ENCODE measurements around the gene EOMES.

The EOMES gene

DNA sequence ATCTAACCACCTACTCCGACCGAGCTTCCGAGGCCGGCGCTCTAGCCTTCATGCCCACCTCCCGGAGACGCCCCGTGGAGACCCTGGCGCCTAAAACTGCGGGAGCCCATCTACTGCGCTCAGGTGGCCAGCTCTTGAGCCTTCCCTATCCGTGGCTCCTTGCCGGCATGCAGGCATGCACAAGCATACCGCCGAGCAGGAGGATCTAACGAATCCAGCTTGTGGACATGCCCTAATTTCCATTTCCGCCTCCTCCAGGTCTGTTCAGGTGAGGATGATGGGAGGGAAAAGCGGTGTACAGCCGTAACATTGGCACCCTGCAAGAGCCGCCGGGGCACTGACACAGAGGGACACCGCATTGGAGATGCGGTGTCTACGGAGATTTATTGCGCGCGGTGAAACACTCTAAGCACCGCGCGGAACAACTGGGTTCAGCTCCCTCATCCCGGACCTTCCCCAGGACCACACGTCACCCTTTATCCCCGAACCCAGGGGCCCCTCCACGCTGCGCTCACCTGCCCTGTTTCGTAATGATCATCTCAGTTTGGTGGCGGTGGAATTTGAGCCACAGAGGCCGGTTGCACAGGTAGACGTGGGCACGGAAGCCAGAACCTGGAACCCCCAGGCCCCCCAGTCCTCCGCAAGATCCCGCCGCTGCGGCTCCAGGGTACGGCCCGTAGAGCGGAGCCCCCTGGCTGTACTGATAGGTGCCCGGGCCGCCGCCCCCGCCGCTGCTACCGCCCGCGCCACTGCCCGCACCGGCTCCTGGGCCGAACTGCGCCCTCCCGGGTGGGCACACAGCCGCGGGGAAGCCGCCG lies 1.0 kb downstream of the EOMES start:
- no peak for DNase-seq

GRCh38 chr3:27719314-27720003 lies 2.7 kb downstream of the EOMES start:
- no peak for DNase-seq

DNA sequence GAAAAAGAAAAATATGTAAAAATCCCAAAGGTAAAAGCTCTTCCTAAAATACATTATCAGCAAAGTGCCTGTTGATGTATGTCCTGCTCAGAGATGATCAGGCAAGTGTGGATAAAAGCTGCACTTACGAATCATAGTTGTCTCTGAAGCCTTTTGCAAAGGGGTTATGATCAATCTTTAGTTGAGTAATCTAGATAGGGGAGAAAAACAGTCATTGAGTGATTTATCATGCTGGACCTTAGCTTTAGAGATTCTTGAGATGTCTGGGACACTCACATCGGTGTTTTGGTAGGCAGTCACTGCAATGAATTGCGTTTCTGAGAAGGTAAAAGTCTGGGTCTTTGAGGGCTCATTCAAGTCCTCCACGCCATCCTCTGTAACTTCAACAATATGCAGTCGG lies 3.7 kb downstream of the EOMES start:
- DNase-seq: no peak

DNA sequence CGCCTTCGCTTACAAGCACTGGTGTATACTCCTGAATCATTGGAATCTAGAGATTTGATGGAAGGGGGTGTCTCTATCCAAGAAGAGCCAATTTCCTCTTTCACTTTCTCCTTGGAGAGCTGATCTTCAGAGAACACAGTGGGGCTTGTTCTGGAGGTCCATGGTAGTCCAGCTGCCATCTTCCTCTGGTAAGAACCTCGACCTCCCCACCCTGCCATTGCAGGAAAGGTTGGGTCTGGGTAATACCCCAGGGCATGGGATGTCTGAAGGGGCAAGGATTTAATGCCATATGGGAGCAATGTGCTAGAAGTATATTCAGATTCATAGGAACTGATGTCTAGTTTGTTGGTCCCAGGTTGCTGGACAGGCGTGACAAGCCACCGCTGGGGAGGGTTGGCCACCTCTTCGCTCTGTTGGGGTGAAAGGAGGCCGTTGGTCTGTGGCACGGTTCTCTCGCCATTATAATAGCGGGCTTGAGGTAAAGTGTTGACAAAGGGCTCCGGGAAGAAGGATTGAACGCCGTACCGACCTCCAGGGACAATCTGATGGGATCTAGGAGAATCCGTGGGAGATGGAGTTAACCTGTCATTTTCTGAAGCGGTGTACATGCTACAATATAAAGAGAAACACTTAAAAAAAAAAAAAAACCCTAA lies 4.8 kb downstream of the EOMES start:
- DNase-seq: no peak

- no peak for DNase-seq
Observed at GRCh38 chr3:27716309-27716708, 5.8 kb downstream of the EOMES start.

DNA sequence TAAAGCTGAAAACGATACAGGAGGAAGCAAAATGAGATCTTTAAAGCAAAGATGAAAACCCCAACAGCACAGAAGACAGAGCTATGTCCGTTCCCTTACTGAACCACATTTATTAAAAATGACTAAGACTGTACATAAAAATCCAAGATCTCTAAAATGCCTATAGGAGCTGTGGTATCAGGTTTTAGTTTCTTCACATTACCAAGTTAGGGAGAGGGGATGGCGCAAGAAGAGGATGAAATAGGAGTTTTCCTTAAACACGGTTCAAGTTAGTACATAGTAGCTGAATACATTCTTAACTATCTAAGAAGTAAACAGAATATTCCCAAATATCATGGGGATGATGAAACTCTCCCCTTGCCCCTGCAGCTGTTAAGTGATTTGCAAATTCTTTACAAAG lies 6.3 kb downstream of the EOMES start:
- DNase-seq: no peak

DNA sequence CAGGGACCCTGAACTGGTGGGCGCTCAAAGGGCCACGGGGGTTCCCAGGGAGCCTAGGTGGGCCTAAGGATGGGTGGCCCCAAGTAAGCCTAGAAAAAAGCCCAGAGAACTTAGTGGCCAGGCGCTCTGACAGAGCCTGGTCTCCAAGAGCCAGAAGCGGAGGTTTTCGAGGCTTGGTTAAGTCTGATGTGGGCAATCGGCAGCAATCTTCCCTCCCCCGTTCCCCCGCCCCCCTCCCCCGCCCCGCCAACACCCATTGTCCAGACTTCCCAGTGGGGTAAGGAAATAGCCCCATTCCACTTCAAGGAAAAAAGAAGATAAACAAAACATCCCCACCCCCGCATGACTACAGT lies 6.7 kb downstream of the EOMES start:
- DNase-seq: no peak

DNA sequence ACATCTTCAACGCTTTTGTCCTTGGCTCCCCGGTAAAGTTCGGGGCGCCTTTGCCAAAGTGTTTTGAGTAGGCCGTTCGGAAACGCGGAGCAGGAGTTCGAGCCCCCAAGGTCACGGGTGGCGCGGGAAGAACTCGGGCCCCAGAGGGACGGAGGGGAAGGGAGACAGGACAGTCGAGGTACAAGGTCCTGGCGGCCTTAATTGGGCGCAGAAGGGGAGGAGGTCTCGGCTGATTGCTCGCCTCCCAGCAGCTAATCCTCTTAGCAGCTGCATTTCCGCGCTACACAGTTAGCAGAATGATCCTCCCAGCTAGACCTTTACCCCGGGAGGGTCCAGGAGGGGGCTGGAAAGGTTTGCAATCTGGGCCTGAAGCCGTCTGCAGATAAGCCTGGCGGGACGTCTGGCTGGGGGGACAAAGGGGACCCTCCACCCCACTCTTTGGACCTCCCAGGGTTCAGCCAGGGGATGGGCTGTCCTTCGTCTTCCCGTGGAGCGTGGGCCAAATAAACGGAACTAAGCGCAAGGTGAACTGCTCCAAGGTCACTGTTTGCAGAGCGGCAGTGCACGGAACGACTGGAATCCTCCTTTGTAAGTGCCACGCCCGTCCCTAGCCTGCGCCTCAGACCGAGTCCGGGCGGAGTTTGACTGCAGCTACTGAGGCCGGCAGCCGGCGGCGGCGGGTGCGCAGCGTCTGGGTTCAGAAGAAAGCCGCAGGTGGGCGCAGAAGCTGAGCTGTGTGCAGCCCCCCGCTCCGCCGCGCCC lies 7.2 kb downstream of the EOMES start:
- no peak for DNase-seq

- DNase-seq: no peak
Observed at GRCh38 chr3:27714146-27714526, 8.0 kb downstream of the EOMES start.

DNA sequence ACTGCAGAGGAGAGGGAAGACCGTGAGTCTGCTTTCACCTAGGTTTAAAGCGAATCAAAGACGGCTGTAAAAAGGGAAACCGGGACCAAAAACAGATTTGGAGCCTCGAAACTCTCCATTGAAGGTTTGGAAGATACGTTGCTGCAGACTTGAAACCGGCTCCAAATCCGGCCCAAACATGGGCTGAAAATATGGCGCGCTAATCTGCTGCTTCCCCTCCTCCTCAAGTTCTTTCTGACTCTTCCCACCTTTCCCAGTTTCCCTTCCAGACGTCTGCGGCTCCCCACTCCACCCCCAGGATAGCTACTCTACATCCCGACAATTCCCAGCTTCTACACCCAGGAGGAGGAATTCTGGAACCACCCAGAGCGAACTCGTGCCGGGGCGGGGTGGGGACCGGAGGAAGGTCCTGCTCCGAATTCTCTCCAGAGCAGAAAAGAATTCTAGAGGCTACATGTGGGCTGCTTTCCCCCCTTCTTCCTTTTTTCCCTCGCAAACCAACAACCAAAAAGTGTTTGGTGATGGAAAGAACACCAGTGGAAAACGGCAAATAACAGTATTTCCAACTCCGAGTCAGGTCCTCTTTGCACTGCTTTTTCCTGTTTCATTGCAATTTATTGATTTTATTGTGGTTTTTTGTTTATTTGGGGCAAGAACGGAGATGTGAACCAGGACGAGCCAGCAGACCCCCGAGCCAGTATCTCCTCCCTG lies 8.5 kb downstream of the EOMES start:
- DNase-seq: no peak

DNA sequence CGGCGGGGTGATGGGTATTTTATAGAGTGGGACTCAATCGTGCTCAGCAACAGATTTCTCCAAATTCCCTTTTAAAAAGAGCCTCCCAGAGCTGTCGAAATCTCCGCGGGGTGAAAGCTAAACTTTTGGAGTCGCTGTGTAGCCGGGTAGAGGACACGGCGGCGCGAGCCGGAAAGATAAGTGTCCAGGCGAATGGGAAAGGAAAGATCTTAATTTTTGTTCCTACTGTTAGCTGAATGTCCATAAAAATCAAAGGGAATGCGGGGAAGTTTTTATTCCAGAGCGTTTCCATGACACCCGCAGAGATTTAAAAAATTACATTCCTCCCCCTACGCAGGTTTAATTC lies 9.1 kb downstream of the EOMES start:
- no peak for DNase-seq

- DNase-seq: peak; percentile 81
Observed at GRCh38 chr3:27712136-27713077, 9.7 kb downstream of the EOMES start.

DNA sequence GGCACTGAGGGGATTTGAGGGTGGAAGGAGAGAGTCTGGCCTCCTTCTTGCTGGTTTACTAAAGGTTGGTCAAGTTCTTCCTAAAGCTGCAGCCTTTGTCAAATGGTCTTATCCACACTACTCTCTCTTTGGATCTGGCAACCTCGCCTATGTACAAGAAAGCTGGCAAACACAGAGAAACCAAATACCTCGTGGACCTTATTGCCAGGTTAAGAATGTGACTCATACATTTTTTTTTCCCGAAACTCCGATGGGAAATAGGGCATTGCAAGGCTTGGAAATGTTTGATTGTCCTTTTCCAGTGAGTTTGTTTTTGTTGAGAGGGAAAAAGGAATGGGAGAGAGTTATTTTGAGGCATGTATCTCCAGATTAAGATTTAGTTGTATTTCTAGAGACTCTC lies 13.9 kb downstream of the EOMES start:
- no peak for DNase-seq

DNA sequence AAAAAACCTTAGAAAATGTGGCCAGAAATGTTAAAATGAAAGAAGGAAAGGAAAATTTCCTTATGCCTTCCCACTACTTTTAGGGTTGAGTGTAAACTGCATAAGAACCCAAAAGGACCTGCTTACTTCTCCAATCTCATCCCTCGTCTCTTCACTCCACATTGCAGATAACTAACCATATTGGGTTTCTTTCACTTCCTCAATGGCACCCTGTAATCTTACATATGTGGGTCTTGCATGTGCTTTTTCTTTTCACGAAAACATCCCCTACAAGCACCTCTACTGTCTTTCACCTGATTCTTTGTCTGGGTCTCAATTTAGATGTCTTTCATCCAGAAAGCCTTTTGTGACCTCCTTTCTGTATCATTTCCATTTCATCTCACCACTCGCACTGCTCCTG lies 23.1 kb downstream of the EOMES start:
- no peak for DNase-seq

DNA sequence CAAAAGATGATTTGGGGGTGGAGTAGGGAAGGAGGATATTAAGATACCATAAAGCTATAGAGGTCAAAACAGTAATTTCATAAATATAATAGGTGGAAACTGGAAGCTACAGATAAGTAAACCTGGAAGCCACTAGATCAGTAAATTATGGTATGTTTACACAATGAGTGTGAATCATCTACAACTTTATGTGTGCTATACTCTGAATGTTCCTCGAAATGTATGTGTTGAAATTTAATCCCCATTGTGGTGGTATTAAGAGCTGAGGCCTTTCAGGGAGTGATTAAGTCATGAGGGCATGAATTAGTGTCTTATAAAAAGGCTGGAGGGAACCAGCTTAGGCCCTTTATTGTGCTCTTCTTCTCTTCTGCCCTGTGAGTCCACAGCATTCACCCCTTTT lies 25.2 kb downstream of the EOMES start:
- peak; percentile 29 for DNase-seq

DNA sequence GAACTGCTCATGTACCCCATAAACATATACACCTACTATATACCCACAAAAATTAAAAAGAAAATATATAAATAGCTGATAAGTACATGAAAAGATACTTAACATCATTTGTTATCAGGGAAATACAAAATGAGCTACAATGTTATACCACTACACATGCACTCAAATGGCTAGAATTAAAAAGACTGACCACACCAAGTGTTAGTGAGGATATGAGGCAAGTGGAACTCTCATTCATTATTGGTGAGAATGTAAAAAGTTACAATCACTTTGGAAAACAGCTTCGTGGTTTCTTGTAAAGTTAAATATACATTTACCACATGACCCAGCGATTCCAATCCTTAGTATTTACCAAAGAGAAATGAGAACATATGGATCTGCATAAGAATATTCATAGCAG lies 26.5 kb downstream of the EOMES start:
- DNase-seq: no peak

DNA sequence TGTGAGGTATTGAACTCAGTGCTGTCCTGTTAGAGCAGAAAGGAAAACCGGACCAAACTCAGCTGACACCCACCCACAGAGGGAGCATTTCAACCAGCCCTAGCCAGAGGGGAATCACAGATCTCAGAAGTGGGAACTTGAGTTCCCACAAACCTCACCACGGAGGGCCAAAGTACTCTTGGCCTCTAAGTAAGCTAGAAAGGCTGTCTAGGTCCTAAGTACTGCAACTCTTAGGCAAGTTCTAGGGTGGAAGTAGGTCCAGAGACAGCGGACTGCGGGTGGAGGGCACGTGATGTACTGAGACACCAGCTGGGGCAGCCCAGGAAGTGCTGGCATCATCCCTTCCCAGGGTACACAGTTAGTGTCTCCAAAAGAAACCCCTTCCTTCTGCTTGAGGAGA lies 34.1 kb downstream of the EOMES start:
- no peak for DNase-seq

DNA sequence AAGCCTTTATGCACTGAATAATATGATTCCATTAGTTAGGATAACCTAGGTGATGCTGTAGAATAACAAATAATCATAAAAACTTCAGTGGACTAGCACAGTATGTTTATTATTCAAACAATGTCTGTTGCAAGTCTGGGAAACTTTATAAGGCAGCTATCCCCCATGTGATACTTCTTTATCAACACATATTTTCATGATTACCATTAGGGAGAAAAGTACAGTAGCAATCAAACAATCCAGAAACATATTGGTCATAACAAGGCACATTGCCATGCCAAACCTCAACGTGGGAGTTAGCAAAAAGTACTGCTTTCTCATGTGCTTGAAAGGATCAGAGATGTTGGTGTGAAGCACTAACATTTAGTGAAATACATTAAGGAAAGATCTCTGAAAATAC lies 35.5 kb downstream of the EOMES start:
- peak; percentile 68 for DNase-seq

DNA sequence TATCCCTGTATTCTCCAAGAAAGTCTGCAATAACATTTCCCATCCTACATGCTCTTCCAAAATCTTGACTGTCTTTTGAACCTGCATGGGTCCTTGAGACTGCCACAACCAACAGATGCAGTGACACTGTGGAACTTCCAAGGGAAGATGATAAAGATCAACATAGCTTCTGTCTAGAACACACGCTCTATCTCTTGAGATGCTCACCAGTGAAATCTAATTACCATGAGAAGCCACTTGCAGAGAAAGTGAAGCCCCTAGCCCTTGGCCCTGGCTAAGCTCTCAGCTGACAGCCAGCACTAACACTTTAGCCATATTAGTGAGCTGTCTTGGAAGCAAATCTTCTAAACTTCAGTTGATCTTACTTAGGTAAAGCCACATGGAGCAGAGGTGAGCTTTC lies 36.6 kb downstream of the EOMES start:
- DNase-seq: no peak

- no peak for DNase-seq
Observed at GRCh38 chr3:27684302-27684701, 37.8 kb downstream of the EOMES start.

DNA sequence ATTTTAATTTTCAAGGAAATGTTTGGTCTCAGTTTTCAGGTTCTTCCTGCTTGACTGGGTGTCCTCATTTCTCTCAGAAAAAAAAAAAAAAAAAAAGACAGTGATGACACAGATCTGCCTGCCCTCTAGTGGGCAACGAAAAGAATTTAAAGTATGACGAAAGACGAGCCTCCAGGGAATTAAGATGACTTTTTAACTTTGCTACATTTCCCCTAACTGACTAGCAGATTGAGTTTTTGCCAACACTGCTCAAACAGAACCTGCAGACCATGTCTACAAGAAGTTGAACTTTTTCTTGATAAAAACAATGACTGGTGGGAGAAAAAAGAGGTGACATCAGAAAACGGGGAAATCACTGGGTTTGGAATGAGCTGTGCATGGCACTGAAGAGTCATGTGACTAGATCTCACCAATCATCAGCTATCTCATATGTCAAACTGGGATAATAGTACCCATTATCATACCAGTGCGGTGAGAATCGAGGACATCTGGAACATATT lies 40.8 kb downstream of the EOMES start:
- peak; percentile 82 for DNase-seq

All from EL (cell line).